Activated T-helper 1 cell treated with Interleukin-2 at 50 U/mL for 16 hours (primary cell): ENCODE data around the gene BRCA1.
A peak's percentile ranks its signal among the peaks of the same experiment; 100 is the strongest.

Source experiments
- DNase-seq: peaks from one replicate; pipeline ENCODE4 v3.0.0-alpha.2; 2020; ENCODE audit warnings: low read depth

Gene BRCA1

GRCh38 chr17:43024407-43025289, 100.5 kb downstream of the BRCA1 start, which contains the start of gene RND2:
TSS of gene RND2 (plus strand) at chr17:43025231. CDS start at chr17:43025348, 117 bp downstream.
- DNase-seq: peak; percentile 59

GRCh38 chr17:43021741-43022512, 103.2 kb downstream of the BRCA1 start, which contains the start of gene VAT1:
TSS of gene VAT1 (minus strand) at chr17:43022385. CDS start at chr17:43022322, 63 bp downstream.
- peak; percentile 47 for DNase-seq

GRCh38 chr17:43020789-43021740, 104.1 kb downstream of the BRCA1 start:
- no peak for DNase-seq

GRCh38 chr17:43020030-43020621, 105.0 kb downstream of the BRCA1 start:
- DNase-seq: no peak

- DNase-seq: no peak
Measured at GRCh38 chr17:43019418-43019817, 105.7 kb downstream of the BRCA1 start.

GRCh38 chr17:43018932-43019331, 106.2 kb downstream of the BRCA1 start:
- DNase-seq: no peak

- no peak for DNase-seq
Measured at GRCh38 chr17:43018008-43018853, 106.9 kb downstream of the BRCA1 start.

GRCh38 chr17:43016216-43016615, 108.9 kb downstream of the BRCA1 start:
- DNase-seq: no peak

- DNase-seq: no peak
Measured at GRCh38 chr17:43015579-43015978, 109.6 kb downstream of the BRCA1 start.

GRCh38 chr17:43014649-43015542, 110.3 kb downstream of the BRCA1 start:
- no peak for DNase-seq

GRCh38 chr17:43014020-43014648, 111.0 kb downstream of the BRCA1 start:
- no peak for DNase-seq

- no peak for DNase-seq
Measured at GRCh38 chr17:43013296-43013695, 111.9 kb downstream of the BRCA1 start.

GRCh38 chr17:43011728-43012472, 113.3 kb downstream of the BRCA1 start:
- DNase-seq: no peak

GRCh38 chr17:43010667-43011308, 114.4 kb downstream of the BRCA1 start:
- DNase-seq: no peak

GRCh38 chr17:43006639-43007551, 118.3 kb downstream of the BRCA1 start, which contains the start of gene IFI35:
TSS of gene IFI35 (plus strand) at chr17:43006784. CDS start at chr17:43006948, 164 bp downstream.
- peak; percentile 76 for DNase-seq

GRCh38 chr17:43003542-43004172, 121.5 kb downstream of the BRCA1 start:
- DNase-seq: no peak
